Fibroblast of skin of right biceps (primary cell): ENCODE results near the gene FAM227A.
"Not testable (repeated sequence)": the region's sequence is repeated elsewhere in the genome, so short reads cannot be mapped to it uniquely, and the experiment has no call there.

ENCODE experiments used
- DNase-seq: peaks from one replicate; pipeline ENCODE4 v3.0.0-alpha.2; 2013

The FAM227A gene

DNA sequence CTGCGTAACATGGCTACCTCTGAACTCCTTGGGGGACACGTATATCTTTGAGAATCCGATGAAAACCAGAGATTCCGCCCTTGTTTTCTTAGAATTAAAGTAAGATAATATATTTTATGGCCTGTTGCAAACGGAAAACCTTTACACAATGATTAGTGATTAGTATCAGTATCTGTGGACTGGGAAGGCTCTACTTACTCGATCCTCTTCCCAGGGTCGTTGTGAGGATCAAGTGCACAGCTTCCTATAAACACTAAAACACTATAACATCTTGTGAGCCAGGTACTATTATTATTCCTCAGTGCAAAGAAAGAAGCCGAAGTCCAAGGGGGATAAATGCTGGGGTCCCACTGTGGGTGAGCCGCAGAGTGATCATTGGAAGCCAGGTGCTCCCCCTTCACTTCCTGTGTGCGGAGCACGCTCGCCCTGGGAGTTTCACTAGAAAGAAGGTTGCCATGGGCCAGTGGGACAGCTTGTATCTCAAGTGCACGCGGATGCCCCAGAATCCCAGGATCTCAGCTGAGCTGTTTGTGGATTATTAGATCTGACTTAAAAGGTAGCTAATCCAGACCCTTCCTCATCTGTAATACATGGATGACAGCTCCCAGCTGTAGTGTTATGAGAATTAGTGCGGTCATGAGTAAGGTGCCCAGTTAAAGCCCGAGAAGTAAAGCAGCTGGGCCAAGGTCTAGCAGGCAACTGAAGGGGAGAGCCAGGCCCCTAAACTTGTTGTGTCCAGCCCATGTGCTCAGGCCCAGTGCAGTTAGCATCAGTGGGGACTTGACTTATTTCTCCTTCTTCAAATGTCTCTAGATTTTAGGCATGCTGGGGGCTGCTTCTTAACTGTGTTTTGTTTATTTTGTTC is 1.1 kb upstream of the FAM227A start:
- DNase-seq: peak; percentile 7

- DNase-seq: peak; percentile 9
Measured at GRCh38 chr22:38655519-38656255, 505 bp downstream of the FAM227A start.

DNA sequence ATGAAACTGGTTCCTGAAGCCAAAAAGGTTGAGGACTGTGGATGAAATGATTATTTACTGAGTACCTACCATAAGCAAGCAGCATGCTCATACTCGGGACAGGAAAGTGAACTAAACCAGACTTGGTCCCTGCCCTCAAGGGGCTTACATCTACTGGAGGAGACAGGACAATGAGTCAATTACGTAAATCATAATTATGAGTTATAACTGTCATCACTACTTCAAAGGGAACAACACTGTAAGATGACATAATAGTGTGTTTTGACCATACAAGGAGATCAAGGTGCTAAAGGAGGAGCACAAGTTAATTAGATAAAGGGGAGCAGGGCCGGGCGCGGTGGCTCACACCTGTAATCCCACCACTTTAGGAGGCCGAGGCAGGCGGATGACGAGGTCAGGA is 2.5 kb downstream of the FAM227A start:
- DNase-seq: peak; percentile 4

GRCh38 chr22:38652859-38653258 is 3.3 kb downstream of the FAM227A start:
- no peak for DNase-seq

DNA sequence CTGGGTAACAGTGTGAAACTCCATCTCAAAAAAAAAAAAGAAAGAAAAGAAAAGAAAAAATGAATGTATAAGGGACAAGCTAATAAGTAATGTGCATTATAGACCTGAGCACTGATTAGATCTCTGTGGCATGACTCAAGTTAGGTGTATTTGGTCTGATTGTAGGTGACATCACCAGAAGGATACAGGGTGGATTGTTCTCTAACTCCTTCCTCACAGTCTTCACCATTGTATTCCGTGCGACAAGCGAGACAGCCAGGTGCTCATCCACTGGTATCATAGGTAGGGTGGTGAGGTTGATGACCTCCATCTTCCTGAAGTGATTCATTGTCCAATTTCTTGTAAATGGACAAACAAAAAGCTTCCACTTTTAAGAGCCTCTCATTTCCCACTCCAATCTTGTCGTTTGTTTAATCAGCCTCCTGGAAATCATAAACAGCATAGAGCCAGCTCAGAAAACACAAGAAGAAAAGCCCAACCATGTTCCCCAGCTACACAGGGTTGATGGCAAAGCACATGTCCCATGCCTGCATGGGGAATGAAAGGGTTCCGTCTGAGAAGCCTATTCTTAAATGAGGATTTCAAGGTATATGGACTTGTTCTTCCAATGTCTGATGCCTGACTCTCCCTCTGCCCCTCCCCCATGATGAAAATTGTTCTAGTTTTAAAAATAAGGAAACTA is 6.2 kb downstream of the FAM227A start:
- no peak for DNase-seq

DNA sequence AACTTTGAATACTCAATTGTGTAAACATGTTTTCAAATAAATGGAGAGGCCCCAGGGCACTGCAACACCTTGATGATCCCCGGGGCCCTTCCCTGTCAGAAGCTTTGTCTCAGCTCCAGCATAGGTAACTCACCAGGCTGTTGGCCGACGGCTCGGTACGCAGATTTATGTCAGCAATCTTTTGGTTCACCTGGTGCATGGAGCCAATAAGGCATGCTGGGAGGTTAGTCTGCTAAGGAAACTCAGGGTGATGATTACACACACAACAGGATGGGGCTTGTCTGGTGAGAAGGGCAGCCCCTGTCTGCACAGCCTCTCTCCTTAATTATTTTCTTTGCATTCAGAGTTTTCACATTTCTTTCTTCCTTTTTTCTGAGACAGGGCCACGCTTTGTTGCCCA is 10.8 kb downstream of the FAM227A start:
- DNase-seq: no peak

- not testable (repeated sequence) for DNase-seq
Measured at GRCh38 chr22:38644245-38644644, 11.9 kb downstream of the FAM227A start.

- no peak for DNase-seq
Measured at GRCh38 chr22:38641476-38642040, 14.6 kb downstream of the FAM227A start.

DNA sequence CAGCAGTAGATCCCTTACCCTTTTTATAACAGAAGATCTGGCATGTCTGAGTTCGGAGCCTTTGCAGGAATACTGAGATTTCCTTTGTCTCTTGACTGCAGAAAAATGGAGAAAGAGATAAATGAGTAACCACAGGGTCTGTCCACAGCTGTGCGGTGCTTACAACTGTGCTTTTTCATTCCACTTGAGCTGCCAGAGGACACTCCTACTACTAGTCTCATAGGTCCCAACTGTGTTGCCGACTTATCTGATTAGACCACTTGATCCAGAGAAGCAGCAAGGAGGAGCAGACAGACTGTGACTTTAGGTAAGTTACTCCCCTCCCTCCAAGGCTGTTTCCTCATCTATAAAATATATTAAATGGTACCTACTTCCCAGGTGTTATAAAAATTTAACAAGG is 17.5 kb downstream of the FAM227A start:
- DNase-seq: no peak

- DNase-seq: no peak
Measured at GRCh38 chr22:38638216-38638615, 18.0 kb downstream of the FAM227A start.

- no peak for DNase-seq
Measured at GRCh38 chr22:38632528-38632927, 23.7 kb downstream of the FAM227A start.

GRCh38 chr22:38631724-38632123 is 24.5 kb downstream of the FAM227A start:
- no peak for DNase-seq

DNA sequence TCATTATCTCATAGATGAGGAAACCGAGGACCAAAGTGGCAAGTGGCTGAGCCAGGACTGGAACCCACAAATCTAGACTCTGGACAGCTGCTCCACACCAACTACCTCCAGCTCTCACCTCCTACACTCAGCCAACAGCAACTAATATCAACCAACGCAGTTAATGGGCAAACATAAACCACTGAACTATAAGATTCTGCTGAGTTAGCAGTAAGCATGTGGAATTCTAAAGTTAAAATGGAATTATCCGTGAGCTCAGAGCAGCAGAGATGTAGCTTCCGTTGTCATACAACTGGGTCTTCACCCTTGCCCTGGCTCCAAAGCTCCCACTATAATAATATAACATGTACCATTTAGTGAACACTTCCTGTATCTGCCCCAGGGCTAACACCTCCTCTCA is 27.1 kb downstream of the FAM227A start:
- no peak for DNase-seq

DNA sequence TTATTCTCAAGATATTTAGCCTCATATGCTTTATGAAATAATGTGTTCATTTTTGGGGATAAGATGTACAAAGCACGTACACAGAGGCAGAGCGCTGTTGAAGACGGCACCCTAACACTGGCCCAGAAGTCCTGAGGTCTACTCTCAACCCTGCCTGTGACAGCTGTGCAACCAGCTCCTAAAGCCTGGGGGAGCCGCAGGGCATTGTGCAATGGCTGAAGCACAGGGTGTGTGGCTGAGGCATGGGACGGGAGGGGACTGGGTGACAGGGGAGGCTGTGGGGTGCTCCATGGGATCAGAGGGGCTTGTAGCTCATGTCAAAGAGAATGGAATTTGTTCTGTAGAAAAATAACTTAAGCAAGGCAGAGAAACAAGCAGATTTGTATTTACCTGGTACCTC is 27.7 kb downstream of the FAM227A start:
- no peak for DNase-seq

DNA sequence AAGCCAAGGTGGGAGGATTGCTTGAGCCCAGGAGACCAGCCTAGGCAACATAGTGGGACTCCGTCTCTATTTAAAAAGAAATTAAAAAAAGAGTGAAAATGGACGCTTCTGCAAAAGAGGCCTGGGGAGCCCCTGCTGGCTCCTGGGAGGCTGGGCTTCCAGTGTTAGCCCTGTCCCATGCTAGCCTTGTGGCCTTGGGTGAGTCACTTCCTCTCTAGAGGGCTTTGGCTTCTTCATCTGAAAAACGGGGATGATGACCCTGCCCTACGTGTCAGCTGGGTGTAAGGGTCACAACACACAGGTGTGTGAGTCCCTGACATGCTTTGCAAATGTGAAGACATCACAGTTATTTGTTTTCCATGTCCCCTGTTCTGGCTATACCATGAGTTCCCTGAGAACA is 32.8 kb downstream of the FAM227A start:
- no peak for DNase-seq

DNA sequence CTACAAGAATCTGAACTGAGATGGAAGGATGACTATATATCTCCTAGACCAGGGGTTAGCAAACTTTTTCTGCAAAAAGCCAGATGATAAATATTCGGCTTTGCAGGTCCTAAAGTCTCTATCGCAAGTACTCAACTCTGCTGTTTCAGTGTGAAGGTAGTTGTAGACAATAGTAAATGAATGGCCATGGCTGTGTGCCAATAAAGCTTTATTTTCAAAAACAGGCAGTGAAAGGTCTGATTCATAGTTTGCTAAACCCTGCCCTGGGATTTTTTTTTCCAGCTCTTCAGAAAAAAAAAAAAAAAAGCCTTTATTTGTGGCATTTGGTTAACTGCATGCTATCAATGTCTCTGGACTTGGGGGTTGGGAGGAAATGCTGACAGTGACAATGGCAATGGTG is 37.5 kb downstream of the FAM227A start:
- no peak for DNase-seq

GRCh38 chr22:38618258-38618657 is 37.9 kb downstream of the FAM227A start:
- DNase-seq: no peak

- DNase-seq: not testable (repeated sequence)
Measured at GRCh38 chr22:38615064-38615405, 41.2 kb downstream of the FAM227A start.

GRCh38 chr22:38614332-38615063 is 41.7 kb downstream of the FAM227A start:
- no peak for DNase-seq

DNA sequence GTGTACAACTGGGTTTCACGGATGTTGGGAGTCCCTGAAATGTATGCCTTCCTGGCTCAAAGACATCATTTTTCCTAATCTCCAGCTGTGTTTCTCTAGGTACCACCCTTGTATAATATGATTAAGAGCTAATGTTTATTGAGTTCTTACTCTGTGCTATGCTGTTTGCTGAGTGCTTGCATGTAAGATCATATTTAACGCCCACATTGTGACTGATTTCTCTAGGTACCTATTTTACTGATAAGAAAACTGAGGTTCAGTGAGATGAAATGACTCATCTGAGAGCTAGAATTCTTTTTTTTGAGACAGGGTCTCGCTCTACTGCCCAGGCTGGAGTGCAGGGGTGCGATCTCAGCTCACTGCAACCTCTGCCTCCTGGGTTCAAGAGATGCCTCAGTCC is 42.6 kb downstream of the FAM227A start:
- no peak for DNase-seq

- no peak for DNase-seq
Measured at GRCh38 chr22:38612217-38613006, 43.8 kb downstream of the FAM227A start.

DNA sequence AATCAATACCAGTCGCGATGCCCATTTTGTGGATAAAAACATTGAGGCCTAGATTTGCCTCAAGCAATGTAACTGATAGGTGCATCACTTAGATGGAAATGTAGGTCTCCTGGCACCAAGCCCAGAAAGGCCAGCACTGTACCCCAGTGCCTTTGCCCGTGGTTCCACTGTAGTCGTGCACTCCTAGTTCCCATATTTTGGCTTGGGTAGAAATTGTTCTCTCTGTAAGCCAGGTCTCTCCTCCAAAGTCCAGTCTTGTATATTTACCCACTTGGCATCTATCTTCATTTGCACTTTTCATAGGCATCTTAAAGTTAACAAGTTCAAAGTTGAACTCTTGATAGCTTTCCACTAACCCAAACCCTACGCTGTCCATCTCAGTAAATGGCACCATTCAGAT is 44.6 kb downstream of the FAM227A start:
- DNase-seq: no peak
